ENCODE results near the gene TMBIM6.
A peak's percentile ranks its signal among the peaks of the same experiment; 100 is the strongest.
"Not testable (repeated sequence)": the region's sequence is repeated elsewhere in the genome, so short reads cannot be mapped to it uniquely, and the experiment has no call there.

The TMBIM6 gene, protein sequence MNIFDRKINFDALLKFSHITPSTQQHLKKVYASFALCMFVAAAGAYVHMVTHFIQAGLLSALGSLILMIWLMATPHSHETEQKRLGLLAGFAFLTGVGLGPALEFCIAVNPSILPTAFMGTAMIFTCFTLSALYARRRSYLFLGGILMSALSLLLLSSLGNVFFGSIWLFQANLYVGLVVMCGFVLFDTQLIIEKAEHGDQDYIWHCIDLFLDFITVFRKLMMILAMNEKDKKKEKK

DNA sequence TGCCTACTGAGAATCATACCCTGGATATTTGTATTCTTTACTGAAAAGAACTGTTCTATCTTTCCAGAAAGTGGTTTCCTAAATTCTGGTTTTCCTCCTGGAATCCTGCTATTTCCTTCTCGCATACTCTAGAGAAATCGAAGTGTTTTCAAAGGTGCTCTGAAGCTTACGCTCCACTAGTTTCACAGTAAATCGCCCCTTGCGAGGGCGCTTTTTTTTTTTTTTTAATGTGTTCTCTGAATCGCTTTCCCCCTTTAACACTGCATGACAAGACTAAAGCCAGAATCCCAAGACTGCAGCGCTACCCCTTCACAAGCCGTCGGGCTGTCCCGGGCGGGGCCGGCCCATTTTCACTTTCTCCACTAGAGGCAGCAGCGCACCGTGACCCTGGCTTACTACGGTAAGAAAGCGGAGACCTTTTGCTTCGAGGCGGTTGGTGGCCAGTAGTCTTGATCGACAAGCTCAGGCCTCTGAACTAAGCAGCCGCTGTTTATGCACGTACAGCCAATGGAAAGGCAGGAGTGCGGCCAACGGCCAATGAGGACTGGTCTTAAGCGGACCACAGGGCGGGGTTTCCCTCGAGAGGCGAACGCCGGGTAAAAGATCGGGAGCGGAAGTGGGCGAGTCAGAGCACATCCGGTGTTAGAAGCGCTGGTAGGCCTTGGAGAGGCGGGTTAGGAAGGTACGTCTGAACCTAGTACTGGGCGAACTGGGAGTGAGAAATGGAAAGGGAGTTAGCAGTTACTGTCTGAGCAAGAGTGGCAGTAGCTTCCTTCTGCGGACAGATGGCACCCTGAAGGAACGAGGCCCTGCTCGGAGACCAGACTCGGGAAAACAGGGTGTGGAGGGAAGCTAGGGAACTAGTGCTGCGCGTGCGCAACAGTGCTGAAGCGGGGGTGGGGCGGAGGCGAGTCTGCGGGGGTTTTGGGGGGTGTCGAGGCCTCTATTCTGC, at the start of gene TMBIM6:
Gene TMBIM6, plus strand, starts transcription at position 628 of the 952 bp plus-strand sequence. CDS start 10,937 bp downstream, outside the sequence.
- DNase-seq, result peak; percentile 99

DNA sequence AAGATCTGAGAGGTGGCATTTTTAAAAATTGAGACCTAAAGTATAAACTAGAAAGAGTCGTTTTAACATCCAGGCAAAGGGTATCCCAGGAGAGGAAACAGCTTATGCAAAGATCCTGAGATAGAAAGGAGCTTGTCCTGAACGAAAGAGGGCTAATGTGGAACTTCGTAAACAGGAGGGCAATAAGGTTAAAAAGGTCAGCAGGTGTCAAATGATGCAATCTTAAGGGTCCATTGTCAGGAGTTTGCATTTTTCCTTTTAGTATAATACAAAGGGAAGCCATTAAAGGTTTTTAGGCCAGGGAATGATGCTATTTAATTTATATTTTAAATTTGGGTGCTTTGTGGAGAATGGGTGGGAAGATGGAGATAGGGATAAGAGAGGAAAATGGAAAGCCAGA, 48.5 kb upstream of the TMBIM6 start:
- DNase-seq, result no peak

DNA sequence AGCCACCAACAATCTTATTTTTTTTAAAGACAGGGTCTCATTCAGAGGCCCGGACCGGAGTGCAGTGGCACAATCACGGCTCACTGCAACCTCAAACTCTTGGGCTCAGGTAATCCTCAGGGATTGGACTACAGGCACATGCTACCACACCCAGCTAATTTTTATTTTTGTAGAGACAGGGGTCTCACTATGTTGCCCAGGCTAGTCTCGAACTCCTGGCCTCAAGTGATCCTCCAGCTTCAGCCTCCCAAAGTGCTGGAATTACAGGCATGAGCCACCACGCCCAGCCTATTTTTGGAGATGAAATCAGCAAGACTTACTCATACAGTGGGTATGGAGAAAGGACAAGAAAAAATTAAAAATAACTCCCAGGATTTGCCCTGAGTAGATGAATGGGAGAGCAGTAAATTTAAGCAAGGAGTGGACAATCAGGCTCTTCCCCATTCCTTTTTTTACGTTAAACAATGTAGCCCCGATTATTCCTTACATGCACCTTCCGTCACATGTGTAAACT, 47.4 kb upstream of the TMBIM6 start:
- DNase-seq, result no peak

GRCh38 chr12:49696723-49697122, 44.6 kb upstream of the TMBIM6 start:
- no peak for DNase-seq

DNA sequence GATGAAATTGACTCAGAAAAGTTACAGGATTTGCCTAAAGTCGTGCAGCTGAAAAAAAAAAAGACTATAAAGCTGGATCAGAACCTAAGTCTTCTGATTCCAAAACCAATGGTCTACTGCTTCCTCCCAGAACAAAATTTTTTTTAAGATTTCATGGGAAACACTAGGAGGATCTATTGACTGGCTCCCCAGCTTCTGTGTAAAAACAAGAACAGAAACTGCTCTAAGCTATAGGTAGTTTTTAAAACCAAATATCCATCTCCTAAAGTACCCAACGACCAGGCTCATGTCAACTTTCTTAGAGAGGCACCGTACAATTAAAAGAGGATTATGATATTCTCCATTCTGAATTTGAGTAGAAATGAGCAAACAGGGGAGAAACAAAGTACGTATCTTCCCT, 43.5 kb upstream of the TMBIM6 start:
- no peak for DNase-seq

DNA sequence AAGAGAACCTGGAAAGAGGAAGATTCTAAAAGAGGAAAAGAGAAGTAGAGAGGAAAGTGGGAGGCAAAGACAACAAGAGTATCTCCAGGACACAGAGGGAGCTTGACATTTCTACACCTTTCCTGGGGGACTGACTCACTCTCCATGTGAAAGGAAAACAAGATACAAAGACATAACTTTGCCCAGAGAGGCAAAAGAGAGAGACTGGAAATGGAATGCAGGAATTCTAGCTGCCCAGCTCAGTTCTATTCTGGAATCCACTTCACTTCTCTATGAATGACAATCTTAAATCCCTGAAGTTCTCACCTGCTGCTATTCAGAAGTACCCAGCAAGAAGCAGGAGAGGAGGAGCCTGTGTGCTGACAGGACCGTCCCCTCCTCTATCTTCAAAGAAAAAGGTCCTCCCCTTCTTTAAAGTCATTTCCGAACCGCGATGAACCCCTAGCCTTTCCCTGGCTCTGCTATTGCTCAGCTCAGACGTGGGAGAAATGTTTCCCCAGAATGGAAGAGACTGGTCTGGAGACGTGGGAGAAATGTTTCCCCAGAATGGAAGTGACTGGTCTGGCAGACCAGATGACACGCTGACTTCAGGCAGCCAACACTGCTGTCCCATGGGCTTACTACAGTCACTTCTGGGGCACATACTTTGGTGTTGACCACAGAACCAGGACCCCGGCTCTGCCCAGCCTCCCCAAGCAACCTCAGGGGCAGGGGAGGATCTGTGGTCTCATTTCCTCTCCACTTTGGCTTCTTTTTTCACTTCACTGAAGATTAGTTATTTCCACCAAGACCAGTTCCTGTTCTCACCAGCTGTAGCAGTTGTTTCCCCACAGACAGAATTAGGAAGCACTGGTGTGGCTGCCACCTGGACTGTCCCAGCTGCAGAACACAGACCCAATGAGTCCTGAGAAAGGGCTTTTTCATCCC, 42.5 kb upstream of the TMBIM6 start:
- DNase-seq, result no peak

GRCh38 chr12:49702009-49702408, 39.3 kb upstream of the TMBIM6 start:
- no peak for DNase-seq

GRCh38 chr12:49702676-49703215, 38.6 kb upstream of the TMBIM6 start:
- no peak for DNase-seq

GRCh38 chr12:49703647-49704137, 37.7 kb upstream of the TMBIM6 start:
- no peak for DNase-seq

DNA sequence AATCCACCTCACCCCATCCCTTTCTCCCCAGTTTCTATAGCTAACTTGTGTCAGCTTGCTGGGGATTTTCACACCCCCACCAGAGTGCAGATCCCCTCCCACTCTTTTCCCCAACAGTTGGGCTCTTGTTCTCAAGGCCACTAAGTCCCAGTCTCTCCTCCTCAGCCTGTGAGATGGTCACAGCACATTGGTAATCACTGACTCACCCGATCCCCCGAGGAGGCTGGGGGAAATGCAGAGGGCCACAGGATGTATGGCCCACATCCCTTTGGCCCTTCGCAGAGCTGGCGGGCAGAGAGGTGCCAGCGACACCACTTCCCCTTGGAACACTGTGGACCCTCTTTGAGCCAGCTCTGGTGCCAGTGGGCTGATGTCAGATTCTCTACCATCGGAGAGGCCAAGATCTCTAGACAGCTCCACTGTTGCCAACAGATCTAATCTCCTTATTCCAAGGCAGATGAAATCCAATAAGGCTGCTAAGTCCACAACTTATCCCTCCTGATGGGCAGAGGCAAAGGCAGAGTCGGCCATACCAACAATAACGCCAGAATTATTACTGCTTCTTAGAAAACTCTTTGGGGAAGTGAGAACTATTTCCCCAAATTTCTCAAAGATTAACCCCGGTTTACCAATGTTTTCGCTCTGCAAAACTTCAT, 35.8 kb upstream of the TMBIM6 start:
- no peak for DNase-seq

GRCh38 chr12:49706351-49707127, 34.8 kb upstream of the TMBIM6 start:
- no peak for DNase-seq

DNA sequence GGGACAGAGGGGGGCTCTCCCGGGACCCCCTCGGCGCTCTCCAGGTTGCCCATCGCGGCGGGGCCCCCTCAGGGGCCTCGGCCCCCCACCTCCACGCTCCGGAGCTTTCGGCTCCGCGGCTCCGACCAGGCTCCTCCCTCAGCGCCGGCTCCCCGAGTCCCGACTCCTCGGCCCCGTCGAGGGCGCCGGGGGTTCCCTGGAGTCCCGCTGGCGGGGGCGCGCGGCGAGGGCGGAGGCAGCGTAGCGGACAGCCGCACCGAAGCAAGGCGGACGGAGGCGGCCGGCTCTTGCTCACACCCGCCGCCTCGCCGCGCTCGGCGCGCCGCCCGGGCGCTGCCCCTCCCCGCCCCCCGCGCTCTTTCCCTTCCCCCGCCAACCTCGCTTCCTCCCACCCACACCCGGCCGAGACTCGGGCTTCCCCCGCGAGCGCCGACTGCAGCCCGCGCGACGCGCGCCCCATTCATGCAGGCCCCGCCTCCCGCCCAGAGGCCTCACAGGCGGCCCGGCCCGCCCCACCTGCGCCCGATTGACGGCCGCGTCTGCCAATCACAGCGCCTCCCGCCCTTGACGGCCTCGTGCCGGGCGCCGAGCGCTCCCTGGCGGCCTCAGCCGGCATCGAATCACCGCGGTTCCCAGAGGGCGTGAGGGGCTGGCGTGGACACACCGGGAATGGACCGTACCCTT, 34.1 kb upstream of the TMBIM6 start, which contains the start of gene FMNL3:
Gene FMNL3, minus strand, starts transcription at position 278 of the 684 bp plus-strand sequence. Its CDS starts 225 bp downstream, at position 53.
- peak; percentile 66 for DNase-seq

- DNase-seq, result no peak
Observed at GRCh38 chr12:49707812-49708147, 33.6 kb upstream of the TMBIM6 start.

- no peak for DNase-seq
Observed at GRCh38 chr12:49708851-49709250, 32.5 kb upstream of the TMBIM6 start.

- not testable (repeated sequence) for DNase-seq
Observed at GRCh38 chr12:49713952-49714351, 27.4 kb upstream of the TMBIM6 start.

- no peak for DNase-seq
Observed at GRCh38 chr12:49716553-49716952, 24.8 kb upstream of the TMBIM6 start.

DNA sequence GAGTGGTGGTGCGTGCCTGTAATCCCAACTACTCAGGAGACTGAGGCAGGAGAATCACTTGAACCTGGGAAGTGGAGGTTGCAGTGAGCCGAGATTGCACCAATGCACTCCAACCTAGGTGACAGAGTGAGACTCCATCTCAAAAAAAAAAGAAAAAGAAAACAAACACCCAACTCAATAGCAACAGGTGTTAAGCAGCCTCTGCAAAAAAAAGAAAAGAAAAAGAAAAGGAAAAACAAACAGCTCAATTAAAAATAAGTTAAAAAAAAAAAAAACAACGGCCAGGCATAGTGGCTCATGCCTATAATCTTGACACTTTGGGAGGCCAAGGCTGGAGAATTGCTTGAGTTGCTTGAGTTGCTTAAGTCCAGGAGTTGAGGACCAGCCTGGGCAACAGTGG, 23.6 kb upstream of the TMBIM6 start:
- not testable (repeated sequence) for DNase-seq

GRCh38 chr12:49720214-49720613, 21.1 kb upstream of the TMBIM6 start:
- no peak for DNase-seq

DNA sequence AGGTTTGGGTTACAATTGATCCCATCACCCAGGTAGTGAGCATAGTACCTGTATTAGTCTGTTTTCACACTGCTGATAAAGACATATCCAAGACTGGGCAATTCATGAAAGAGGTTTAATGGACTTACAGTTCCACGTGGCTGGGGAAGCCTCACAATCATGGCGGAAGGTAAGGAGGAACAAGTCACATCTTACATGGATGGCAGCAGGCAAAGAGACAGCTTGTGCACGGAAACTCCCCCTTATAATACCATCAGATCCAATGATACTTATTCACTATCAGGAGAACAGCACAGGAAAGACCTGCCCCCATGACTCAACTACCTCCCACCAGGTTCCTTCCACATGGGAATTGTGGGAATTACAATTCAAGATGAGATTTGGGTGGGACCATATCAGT, 20.0 kb upstream of the TMBIM6 start:
- not testable (repeated sequence) for DNase-seq

GRCh38 chr12:49728446-49728845, 12.9 kb upstream of the TMBIM6 start:
- DNase-seq, result no peak
